AG04449 (cell line): Measurements from ENCODE around the gene RPL28.
A peak's percentile ranks its signal among the peaks of the same experiment; 100 is the strongest.
"Not testable (repeated sequence)": the region's sequence is repeated elsewhere in the genome, so short reads cannot be mapped to it uniquely, and the experiment has no call there.

Experiments
- CTCF ChIA-PET: fragments of 350-600 bp; formaldehyde crosslinking; extraction: SDS; loops from one replicate; lab custom pipeline; 2021; ENCODE audit warnings: antibody characterized with exemption; lab: Yijun Ruan, JAX
- POLR2A ChIA-PET: fragments of 400-600, 350-600 bp; formaldehyde crosslinking; extraction: SDS; loops from one replicate; lab custom pipeline; 2020; ENCODE audit warnings: antibody characterized with exemption, inconsistent platforms; lab: Yijun Ruan, JAX
- DNase-seq: peaks from one replicate; pipeline ENCODE4 v3.0.0-alpha.2; 2010; ENCODE audit warnings: low read depth, low spot score
- H3K4me3 ChIP-seq: 2 replicates; pipeline ENCODE4 v1.5.1; 2011; ENCODE audit warnings: low read depth, mild to moderate bottlenecking, control low read depth, low read length
- TF ChIP-seq, protein P1 (sequence below): IDR thresholded peaks from one replicate; pipeline ENCODE4 v1.5.1; 2011; ENCODE audit warnings: mild to moderate bottlenecking, moderate library complexity, low read length, control low read depth, inconsistent platforms; ENCODE audit not compliant: insufficient read depth; ENCODE audit errors: missing control alignments

RPL28 gene

DNA sequence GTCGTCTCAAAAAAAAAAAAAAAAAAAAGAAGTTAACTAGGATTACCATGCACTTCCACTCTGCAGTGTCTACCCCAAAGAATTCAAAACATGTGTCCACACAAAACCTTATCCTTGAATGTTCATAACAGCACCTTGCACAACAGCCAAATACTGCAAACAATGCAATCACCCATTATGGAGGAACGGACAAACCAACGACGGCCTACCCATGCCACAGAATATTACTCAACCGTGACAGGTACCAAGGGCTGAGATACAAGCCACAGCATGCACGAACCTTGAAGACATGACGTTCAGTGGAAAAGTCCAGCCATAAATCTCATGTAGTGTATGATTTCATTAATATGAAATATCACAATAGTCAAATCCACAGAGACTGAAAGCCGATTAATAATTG is 60.3 kb downstream of the RPL28 start:
- no peak overlapping the region for H3K4me3 ChIP-seq
- ChIA-PET CTCF (interaction anchor here (1.1 to 2.4 kb wide), 2 partner anchors 9 to 21 kb away, joined by 3 to 11 read pairs; no protein-coding TSS in a partner anchor), POLR2A (no interaction called here)
- TF ChIP-seq, protein P1, sequence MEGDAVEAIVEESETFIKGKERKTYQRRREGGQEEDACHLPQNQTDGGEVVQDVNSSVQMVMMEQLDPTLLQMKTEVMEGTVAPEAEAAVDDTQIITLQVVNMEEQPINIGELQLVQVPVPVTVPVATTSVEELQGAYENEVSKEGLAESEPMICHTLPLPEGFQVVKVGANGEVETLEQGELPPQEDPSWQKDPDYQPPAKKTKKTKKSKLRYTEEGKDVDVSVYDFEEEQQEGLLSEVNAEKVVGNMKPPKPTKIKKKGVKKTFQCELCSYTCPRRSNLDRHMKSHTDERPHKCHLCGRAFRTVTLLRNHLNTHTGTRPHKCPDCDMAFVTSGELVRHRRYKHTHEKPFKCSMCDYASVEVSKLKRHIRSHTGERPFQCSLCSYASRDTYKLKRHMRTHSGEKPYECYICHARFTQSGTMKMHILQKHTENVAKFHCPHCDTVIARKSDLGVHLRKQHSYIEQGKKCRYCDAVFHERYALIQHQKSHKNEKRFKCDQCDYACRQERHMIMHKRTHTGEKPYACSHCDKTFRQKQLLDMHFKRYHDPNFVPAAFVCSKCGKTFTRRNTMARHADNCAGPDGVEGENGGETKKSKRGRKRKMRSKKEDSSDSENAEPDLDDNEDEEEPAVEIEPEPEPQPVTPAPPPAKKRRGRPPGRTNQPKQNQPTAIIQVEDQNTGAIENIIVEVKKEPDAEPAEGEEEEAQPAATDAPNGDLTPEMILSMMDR: no peak
- no peak for DNase-seq

DNA sequence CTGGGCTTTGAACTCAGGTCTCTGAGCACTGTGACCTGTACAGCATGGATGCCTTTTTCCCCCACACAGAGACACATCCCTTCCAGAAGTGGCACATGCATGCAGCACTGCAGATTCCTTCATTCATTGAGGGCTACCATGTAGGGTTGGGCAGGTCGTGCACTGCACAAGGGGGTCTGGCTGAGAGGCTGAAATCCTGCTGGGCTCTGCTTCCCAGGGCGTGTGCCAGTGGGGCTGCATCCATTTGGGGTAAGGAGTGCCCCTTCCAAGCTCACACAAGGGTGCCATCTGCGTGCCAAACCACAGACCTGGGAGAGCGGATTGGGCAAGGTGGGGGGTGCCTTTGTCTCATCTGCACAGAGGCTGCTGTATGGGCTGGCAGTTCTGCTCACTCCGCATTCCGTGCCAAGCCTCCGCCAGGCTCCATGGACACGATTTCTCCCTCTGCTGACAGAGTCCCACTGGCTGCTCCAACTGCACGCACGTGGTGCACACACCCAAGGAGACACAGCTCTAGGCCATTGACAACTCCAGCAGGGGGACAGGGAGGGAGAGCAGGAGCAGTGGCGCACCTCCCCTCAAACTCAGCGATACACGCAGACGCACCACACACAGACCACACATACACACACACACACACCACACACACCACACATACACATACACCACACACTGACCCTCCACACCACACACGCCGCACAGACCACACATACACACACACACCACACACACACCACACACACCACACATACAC is 61.9 kb downstream of the RPL28 start:
- ChIA-PET POLR2A (no interaction called here), CTCF (interaction anchor here (0.8 to 1.0 kb wide), 2 partner anchors 10 to 21 kb away, joined by 3 to 4 read pairs; no protein-coding TSS in a partner anchor)
- no peak overlapping the region for H3K4me3 ChIP-seq
- TF ChIP-seq, protein P1: no peak
- DNase-seq: no peak

DNA sequence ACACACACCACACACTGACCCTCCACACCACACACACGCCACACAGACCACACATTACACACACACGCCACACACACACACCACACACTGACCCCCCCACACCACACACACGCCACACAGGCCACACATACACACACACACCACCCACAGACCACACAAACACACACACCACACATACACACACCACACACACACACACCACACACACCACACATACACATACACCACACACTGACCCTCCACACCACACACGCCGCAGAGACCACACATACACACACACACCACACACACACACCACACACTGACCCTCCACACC is 62.4 kb downstream of the RPL28 start:
- CTCF ChIA-PET, POLR2A ChIA-PET: not testable (repeated sequence)

DNA sequence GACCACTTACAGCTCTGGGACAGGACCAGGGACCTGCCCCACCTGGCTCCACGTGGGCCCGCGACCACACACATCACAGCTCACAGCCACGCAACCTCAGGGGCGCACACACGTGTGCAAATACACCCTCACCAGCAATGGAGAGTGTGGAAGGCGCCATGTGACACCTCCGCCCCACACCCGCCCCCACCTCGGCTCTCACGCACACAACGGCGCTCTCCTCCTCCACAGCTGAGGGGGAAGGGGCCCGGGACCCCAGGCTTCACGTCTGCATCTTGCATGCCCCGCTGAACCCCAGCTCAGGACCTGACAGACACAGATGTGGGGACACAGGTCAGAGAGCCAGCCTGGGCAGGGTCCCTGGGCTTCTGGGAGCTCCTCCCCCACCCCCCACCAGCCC is 63.7 kb downstream of the RPL28 start:
- ChIA-PET POLR2A (interaction anchor here (0.6 kb wide), 1 partner anchor 155 kb away, joined by 4 read pairs; no protein-coding TSS in a partner anchor), CTCF (no interaction called here)
- DNase-seq: no peak
- TF ChIP-seq, protein P1: no peak
- no peak overlapping the region for H3K4me3 ChIP-seq

More for the DNA sequence above, 62.4 kb downstream of the RPL28 start:
- not testable (repeated sequence) for DNase-seq, H3K4me3 ChIP-seq

DNA sequence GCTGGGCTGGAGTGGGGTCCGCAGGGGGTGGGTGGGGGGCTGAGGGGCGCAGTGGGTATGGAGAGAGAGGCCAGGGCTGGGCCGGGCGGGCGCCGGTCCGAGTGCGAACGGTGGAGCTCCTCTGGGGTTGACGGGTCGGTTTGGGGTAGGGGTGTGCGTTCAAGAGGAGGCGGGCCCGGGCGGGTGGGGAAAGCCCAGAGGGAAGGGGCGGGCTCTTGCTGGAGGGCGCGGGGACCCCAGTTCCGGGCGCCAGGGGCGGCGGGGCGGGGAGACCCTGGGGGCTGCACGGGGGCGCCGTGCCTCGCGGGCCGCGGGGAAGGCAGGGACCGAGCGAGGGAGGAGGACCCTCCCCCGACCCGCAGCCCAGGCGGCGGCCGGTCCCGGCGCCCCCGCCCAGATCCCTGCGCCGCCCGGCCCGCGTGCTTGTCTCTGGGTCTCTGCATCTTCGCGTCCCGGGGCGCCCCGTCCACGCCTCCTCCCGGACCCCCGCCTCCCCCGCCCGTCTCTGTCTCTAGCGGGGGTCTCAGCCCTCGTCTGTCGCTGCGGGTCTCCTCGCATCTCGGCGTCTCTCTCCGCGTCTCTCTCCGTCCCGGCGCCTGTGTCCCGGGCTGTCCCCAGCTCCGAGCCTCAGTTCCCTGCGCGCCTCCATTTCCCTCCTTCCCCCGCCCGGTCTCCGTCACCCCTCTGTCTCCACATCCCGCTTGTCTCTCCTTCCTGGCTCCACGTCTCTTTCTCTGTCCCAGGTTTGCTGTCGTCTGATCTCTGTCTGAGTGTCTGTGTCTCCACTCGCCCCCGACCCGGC is 65.6 kb downstream of the RPL28 start:
- 0 out of 2 replicates have a peak overlapping the region, but pooled peaks have one; percentile 1 for H3K4me3 ChIP-seq
- ChIA-PET CTCF (interaction anchor here (0.5 to 3.0 kb wide), 3 partner anchors 9 to 53 kb away, joined by 3 to 24 read pairs (median 5); no protein-coding TSS in a partner anchor), POLR2A (no interaction called here)
- TF ChIP-seq, protein P1: no peak
- DNase-seq: no peak

DNA sequence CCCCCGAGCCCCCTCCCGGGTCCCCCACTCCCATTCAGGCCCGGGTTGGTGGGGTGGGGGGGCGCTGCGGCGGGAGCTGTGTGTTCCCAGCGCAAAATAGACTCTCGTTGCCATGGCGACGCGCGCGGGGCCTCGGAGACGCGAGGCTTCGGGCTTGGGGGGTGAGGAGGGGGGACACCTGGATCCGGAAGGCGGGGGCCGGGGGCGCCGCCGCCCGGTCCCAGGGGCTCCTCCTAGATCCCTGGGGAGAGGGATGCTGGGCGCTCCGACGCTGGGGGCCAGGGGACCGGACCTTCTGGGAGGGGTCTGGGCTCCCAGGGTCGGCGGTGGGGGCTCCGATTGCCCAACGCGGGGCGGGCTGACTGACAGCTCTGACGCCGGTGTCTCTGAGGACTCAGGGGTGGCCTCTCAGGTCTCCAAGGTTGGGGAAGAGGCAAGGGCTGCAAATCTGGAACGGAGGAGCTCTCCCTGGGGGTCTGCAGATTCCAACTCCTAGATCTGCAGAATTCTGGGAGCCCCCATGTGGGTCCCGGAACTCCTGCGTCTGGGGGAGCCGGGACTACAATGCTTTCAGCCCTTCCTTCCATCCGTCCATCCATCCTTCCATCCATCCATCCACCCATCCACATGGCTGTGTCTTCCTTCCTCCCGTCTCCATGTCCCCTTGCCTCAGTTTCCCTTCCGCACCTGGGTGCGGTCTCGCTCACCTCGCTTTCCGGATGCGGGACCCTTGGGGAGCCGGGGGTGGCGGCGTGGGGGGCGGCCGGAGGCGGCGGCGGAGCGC is 66.4 kb downstream of the RPL28 start:
- TF ChIP-seq, protein P1: no peak
- CTCF ChIA-PET: interaction anchor here (0.8 to 3.0 kb wide), 5 partner anchors 15 to 305 kb away, joined by 4 to 24 read pairs (median 5); no protein-coding TSS in a partner anchor

More for the DNA sequence above, 66.4 kb downstream of the RPL28 start:
- POLR2A ChIA-PET: no interaction called here
- no peak for DNase-seq
- no peak overlapping the region for H3K4me3 ChIP-seq
